IMR-90 (cell line): ENCODE measurements around the gene KCTD4. TPM values are rescaled to one million over a fixed set of nuclear protein-coding genes. Genes with fewer than 3 reads are reported as not detected.

Source experiments
- ATAC-seq: fragments of 200-7000 bp; cut with Tn5 transposase; 2 replicates; pipeline ENCODE4 v1.9.1; 2020; ENCODE audit warnings: low read depth, mild to moderate bottlenecking, moderate library complexity
- BruUV-seq: library from RNA; stranded (reverse); fragments of 400-500 nt; replicated peaks from 2 replicates; lab custom pipeline; 2021; lab: Mats Ljungman, UMichigan
- CTCF ChIA-PET: fragments of 300-600 bp; formaldehyde crosslinking; extraction: SDS; loops from one replicate; lab custom pipeline; 2021; ENCODE audit warnings: antibody characterized with exemption; lab: Yijun Ruan, JAX
- POLR2A ChIA-PET: fragments of 300-600 bp; sonication (Branson Sonifier 250); formaldehyde crosslinking; loops from one replicate; lab custom pipeline; 2022; ENCODE audit warnings: antibody characterized with exemption; ENCODE audit not compliant: unreplicated experiment; lab: Charles Lee
- DNase-seq: peaks from one replicate; pipeline ENCODE4 v3.0.0; 2013
- H2AFZ ChIP-seq: replicated peaks from 2 replicates; pipeline ENCODE3; 2013; ENCODE audit warnings: low read length, mild to moderate bottlenecking; ENCODE audit not compliant: poor library complexity
- H2AK5ac ChIP-seq: 2 replicates; pipeline ENCODE4 v1.6.1; 2013; ENCODE audit warnings: low read depth, low read length, inconsistent platforms
- H2AK9ac ChIP-seq: replicated peaks from 2 replicates; pipeline ENCODE3; 2013; ENCODE audit warnings: mild to moderate bottlenecking, low read depth, low read length, moderate library complexity; ENCODE audit not compliant: poor library complexity
- H2BK120ac ChIP-seq: 2 replicates; pipeline ENCODE4 v1.6.1; 2013; ENCODE audit warnings: low read depth, low read length, inconsistent platforms
- H2BK15ac ChIP-seq: 3 replicates; pipeline ENCODE4 v1.6.1; 2013; ENCODE audit warnings: low read depth, low read length, inconsistent platforms
- H2BK20ac ChIP-seq: 2 replicates; pipeline ENCODE4 v1.6.1; 2013; ENCODE audit warnings: low read depth, mild to moderate bottlenecking, inconsistent platforms, low read length, moderate library complexity
- H2BK5ac ChIP-seq: 2 replicates; pipeline ENCODE4 v1.6.1; 2013; ENCODE audit warnings: mild to moderate bottlenecking, low read depth, low read length, inconsistent platforms; ENCODE audit not compliant: poor library complexity, severe bottlenecking
- H3K14ac ChIP-seq: replicated peaks from 2 replicates; pipeline ENCODE4 v1.6.1; 2013; ENCODE audit warnings: low read depth, low read length, inconsistent platforms
- H3K18ac ChIP-seq: 2 replicates; pipeline ENCODE4 v1.6.1; 2013; ENCODE audit warnings: low read depth, low read length, control low read depth
- H3K23ac ChIP-seq: 2 replicates; pipeline ENCODE4 v1.6.1; 2013; ENCODE audit warnings: low read depth, low read length, inconsistent platforms
- H3K27ac ChIP-seq: 2 replicates; pipeline ENCODE4 v1.5.1; 2013; ENCODE audit warnings: mild to moderate bottlenecking, control low read depth, low read length; ENCODE audit not compliant: insufficient read depth
- H3K27me3 ChIP-seq: 2 replicates; pipeline ENCODE4 v1.6.1; 2013; ENCODE audit warnings: low read length; ENCODE audit not compliant: control insufficient read depth, insufficient read depth
- H3K36me3 ChIP-seq: 2 replicates; pipeline ENCODE4 v1.6.1; 2013; ENCODE audit warnings: low read length, mixed read lengths; ENCODE audit not compliant: control insufficient read depth, insufficient read depth
- H3K4ac ChIP-seq: 2 replicates; pipeline ENCODE4 v1.6.1; 2013; ENCODE audit warnings: low read depth, low read length, inconsistent platforms
- H3K4me1 ChIP-seq: 2 replicates; pipeline ENCODE4 v1.6.1; 2013; ENCODE audit warnings: low read length, mixed read lengths; ENCODE audit not compliant: control insufficient read depth, insufficient read depth
- H3K4me2 ChIP-seq: 2 replicates; pipeline ENCODE4 v1.6.1; 2013; ENCODE audit warnings: low read depth, mild to moderate bottlenecking, control low read depth, low read length, moderate library complexity
- H3K4me3 ChIP-seq: 2 replicates; pipeline ENCODE4 v1.5.1; 2013; ENCODE audit warnings: low read depth, mild to moderate bottlenecking, control low read depth, low read length, moderate library complexity; ENCODE audit not compliant: insufficient read depth
- H3K56ac ChIP-seq: 2 replicates; pipeline ENCODE4 v1.6.1; 2013; ENCODE audit warnings: low read length, inconsistent platforms; ENCODE audit not compliant: insufficient read depth; ENCODE audit errors: extremely low read depth
- H3K79me1 ChIP-seq, 2 experiments: 2 replicates each; pipeline ENCODE4 v1.6.1; 2013; ENCODE audit warnings: low read length in 2 of 2, inconsistent platforms in 1 of 2, low read depth in 1 of 2
- H3K9ac ChIP-seq: 2 replicates; pipeline ENCODE4 v1.6.1; 2013; ENCODE audit warnings: low read depth, low read length, control low read depth
- H3K9me1 ChIP-seq: 2 replicates; pipeline ENCODE4 v1.6.1; 2013; ENCODE audit warnings: low read length, inconsistent platforms; ENCODE audit not compliant: insufficient read depth
- H3K9me3 ChIP-seq: 2 replicates; pipeline ENCODE4 v1.6.1; 2013; ENCODE audit warnings: low read length; ENCODE audit not compliant: control insufficient read depth, insufficient read depth
- H4K20me1 ChIP-seq: 2 replicates; pipeline ENCODE4 v1.6.1; 2013; ENCODE audit warnings: low read length, inconsistent platforms; ENCODE audit not compliant: insufficient read depth
- H4K5ac ChIP-seq: 2 replicates; pipeline ENCODE4 v1.6.1; 2013; ENCODE audit warnings: mild to moderate bottlenecking, low read depth, low read length, control low read depth
- H4K8ac ChIP-seq, 2 experiments: 2 replicates each; pipeline ENCODE4 v1.6.1; 2013; ENCODE audit warnings: low read depth in 2 of 2, low read length in 2 of 2, control low read depth in 1 of 2, inconsistent platforms in 1 of 2
- H4K91ac ChIP-seq: 2 replicates; pipeline ENCODE4 v1.6.1; 2013; ENCODE audit warnings: low read depth, low read length, inconsistent platforms; ENCODE audit not compliant: insufficient read depth
- CHD1 ChIP-seq: IDR thresholded peaks from 2 replicates; pipeline ENCODE4 v1.6.1; 2012; ENCODE audit warnings: low read depth, low read length, improper control_type of control experiment
- MAFK ChIP-seq: IDR thresholded peaks from 2 replicates; pipeline ENCODE4 v1.6.1; 2012; ENCODE audit warnings: low read depth, low read length, improper control_type of control experiment
- MXI1 ChIP-seq: IDR thresholded peaks from 2 replicates; pipeline ENCODE4 v1.6.1; 2012; ENCODE audit warnings: low read depth, mild to moderate bottlenecking, low read length, moderate library complexity, borderline replicate concordance
- NFE2L2 ChIP-seq: fragments of 150-350 bp; IDR thresholded peaks from 2 replicates; pipeline ENCODE4 v1.6.1; 2016; ENCODE audit warnings: low read depth, mild to moderate bottlenecking, low read length
- POLR2A ChIP-seq: IDR thresholded peaks from 2 replicates; pipeline ENCODE4 v1.6.1; 2012; ENCODE audit warnings: mild to moderate bottlenecking, low read depth, low read length
- RAD21 ChIP-seq: IDR thresholded peaks from 2 replicates; pipeline ENCODE4 v1.6.1; 2012; ENCODE audit warnings: low read length, improper control_type of control experiment
- SMC3 ChIP-seq: fragments of 150-350 bp; IDR thresholded peaks from 2 replicates; pipeline ENCODE4 v1.6.1; 2016; ENCODE audit warnings: low read depth, mild to moderate bottlenecking, antibody characterized with exemption, low read length, moderate library complexity
- WGBS, 2 experiments: methylation state at CpG; one replicate each; pipeline versions ENCODE4 v1.1.5 to v1.1.7; 2013; ENCODE audit warnings: missing lambda C conversion rate in 2 of 2; ENCODE audit not compliant: insufficient read length in 1 of 2; ENCODE audit errors: extremely low coverage in 2 of 2; 5-methylcytosine and 5-hydroxymethylcytosine counted together
- dilution Hi-C: fragments of 300-500 bp; cut with HindIII; formaldehyde crosslinking; loops from one replicate; pipeline ENCODE4 v1.14.3; 2018; ENCODE audit warnings: low sequenced_read_pairs; ENCODE audit not compliant: unreplicated experiment
- in situ Hi-C: fragments of 300-500 bp; cut with MboI; formaldehyde crosslinking; loops from 3 replicates; pipeline ENCODE4 v1.14.3; 2019; ENCODE audit warnings: low sequenced_read_pairs, inconsistent platforms, mixed read lengths
- intact Hi-C: fragments of 100-400 bp; cut with micrococcal nuclease; formaldehyde crosslinking; loops from 2 replicates; pipeline ENCODE4 v1.10.0; 2022
- polyA plus RNA-seq, 3 experiments: library from polyadenylated mRNA; depleted of rRNA; stranded (reverse); fragments of >200 nt; gene quantifications; 2 replicates each; pipeline ENCODE4 v1.2.3, GENCODE V29; 2012; ENCODE audit warnings: low replicate concordance in 1 of 3
- total RNA-seq: library from RNA; depleted of rRNA; stranded (reverse); fragments of >200 nt; gene quantifications from 2 replicates; pipeline ENCODE4 v1.2.3, GENCODE V29; 2012

KCTD4 gene
- total and polyA plus RNA-seq, 2 of the 4 experiments (the other 2 are of a cell fraction), result 0.53 to 0.72 TPM

DNA sequence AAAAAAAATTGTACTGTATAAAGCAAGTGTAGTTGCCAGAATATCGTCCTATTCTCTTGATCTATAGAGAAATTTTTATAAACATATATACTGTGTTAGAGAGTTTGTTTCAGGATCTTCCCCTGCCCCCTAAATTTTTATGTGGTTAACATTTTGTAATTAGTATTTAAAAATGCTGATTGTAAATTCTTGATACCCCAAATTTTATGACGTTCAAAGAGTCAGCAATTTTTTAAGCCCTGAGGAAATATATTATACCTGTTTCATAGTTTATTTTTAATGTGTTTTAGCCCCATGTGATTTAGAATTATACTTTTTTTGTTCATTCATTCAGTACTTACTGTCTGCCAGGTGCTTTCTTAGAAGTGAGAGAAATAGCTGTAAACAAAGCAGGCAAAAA lies 7.3 kb upstream of the KCTD4 start:
- peak overlapping the region; percentile 73; the same call in 1 of the 2 replicates for H3K18ac ChIP-seq
- peak overlapping the region; percentile 47; the same call in 1 of the 2 replicates for H3K56ac ChIP-seq
- no peak overlapping the region for H3K4me3 ChIP-seq
- no CpG with 5 or more reads among the region's 2 CpGs for WGBS, 2 experiments
- peak overlapping the region; percentile 78 for H3K14ac ChIP-seq
- no peak overlapping the region for H4K5ac ChIP-seq
- ChIA-PET POLR2A (no interaction called here), CTCF (interaction anchor here (0.5 to 1.2 kb wide), 2 partner anchors 98 to 161 kb away, joined by 3 to 5 read pairs; no protein-coding TSS in a partner anchor)
- intact Hi-C loops, result loop anchor here (5.0 kb wide), 2 partner anchors 34 to 74 kb away; no protein-coding TSS in a partner anchor
- H3K9me3 ChIP-seq, result no peaks in the 10 kb centered on the region
- peak overlapping the region; percentile 68 to 81 for H4K8ac ChIP-seq
- H3K79me1 ChIP-seq, result peaks cover 26 to 48% of the 10 kb centered on the region in 2 experiments
- H2BK120ac ChIP-seq, result peak overlapping the region; percentile 89
- H4K20me1 ChIP-seq, result no peaks in the 10 kb centered on the region
- no peak overlapping the region for H3K4me2 ChIP-seq
- H2AK9ac ChIP-seq, result peak overlapping the region; percentile 62
- TF ChIP-seq RAD21, result no peak
- TF ChIP-seq MXI1, result no peak
- TF ChIP-seq SMC3, result no peak
- no peak for TF ChIP-seq CHD1
- no peak for TF ChIP-seq NFE2L2
- peak; percentile 45; the same call in 1 of the 2 replicates for TF ChIP-seq MAFK
- no peak for TF ChIP-seq POLR2A
- in situ Hi-C loops, result no loop called here
- peaks cover 5% of the 10 kb centered on the region for H3K36me3 ChIP-seq
- H3K4ac ChIP-seq, result peak overlapping the region; percentile 85
- peak overlapping the region; percentile 87; the same call in 1 of the 2 replicates for H3K27ac ChIP-seq
- H2BK20ac ChIP-seq, result peak overlapping the region; percentile 77
- DNase-seq, result no peak
- no peak for ATAC-seq
- H4K91ac ChIP-seq, result peak overlapping the region; percentile 84
- H2BK15ac ChIP-seq, result peak overlapping the region; percentile 99; the same call in 2 of the 3 replicates
- no peaks in the 10 kb centered on the region for H3K27me3 ChIP-seq
- BruUV-seq, result no TSS peak
- no peak overlapping the region for H3K9ac ChIP-seq
- H3K9me1 ChIP-seq, result peaks cover 3% of the 10 kb centered on the region
- peaks cover 17% of the 10 kb centered on the region for H3K4me1 ChIP-seq
- peak overlapping the region; percentile 100 for H2BK5ac ChIP-seq
- peak overlapping the region; percentile 69; the same call in 1 of the 2 replicates for H3K23ac ChIP-seq
- no peak overlapping the region for H2AFZ ChIP-seq
- dilution Hi-C loops, result no loop called here
- peak overlapping the region; percentile 99 for H2AK5ac ChIP-seq
